Measurements from ENCODE around the gene NEK9.
"Not testable (repeated sequence)": the region's sequence is repeated elsewhere in the genome, so short reads cannot be mapped to it uniquely, and the experiment has no call there.

The NEK9 gene

GRCh38 chr14:75107186-75107585, 19.7 kb downstream of the NEK9 start:
- DNase-seq (ENCODE audit: low read depth, low spot score), result no peak

DNA sequence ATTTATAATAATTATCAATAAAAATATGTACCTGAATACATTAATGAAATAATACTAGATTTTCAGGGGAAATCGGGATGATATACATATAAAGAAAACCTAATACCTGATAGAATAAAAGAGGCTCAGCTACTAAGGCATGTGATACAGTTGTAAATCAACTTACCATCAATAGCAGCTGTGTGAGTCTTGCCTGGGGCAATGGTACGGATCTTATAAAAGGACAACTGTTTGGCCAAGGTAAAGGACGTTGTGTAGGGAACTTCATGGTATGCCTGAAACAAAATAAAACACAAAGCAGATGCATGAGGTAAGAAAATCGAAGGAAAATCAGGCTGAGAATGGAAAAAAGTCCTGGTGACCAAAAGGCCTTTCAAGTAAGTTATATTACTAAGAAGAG, 25.4 kb downstream of the NEK9 start:
- DNase-seq (ENCODE audit: low read depth, low spot score), result no peak

- no peak for DNase-seq (ENCODE audit: low read depth, low spot score)
Measured at GRCh38 chr14:75098682-75099081, 28.2 kb downstream of the NEK9 start.

- DNase-seq (ENCODE audit: low read depth, low spot score), result no peak
Measured at GRCh38 chr14:75098212-75098611, 28.6 kb downstream of the NEK9 start.

DNA sequence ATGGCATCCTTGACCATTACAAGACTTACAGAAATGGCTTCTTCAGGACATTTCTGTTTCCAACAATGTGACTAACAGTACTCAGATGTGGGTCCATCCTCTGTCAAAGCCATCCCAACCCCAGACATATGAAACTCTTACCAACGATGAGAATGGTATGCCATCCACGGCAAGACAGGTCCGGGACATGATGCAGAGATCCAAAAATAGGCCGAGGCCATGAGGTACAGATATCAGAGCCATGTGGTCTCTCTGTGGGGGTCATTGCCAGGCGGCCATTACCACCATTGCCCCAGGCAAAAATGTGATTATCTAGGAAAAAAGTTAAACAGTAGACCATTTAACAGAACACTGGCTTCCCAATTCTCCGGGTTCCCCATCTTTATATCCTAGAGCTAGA, 29.9 kb downstream of the NEK9 start:
- no peak for DNase-seq (ENCODE audit: low read depth, low spot score)

DNA sequence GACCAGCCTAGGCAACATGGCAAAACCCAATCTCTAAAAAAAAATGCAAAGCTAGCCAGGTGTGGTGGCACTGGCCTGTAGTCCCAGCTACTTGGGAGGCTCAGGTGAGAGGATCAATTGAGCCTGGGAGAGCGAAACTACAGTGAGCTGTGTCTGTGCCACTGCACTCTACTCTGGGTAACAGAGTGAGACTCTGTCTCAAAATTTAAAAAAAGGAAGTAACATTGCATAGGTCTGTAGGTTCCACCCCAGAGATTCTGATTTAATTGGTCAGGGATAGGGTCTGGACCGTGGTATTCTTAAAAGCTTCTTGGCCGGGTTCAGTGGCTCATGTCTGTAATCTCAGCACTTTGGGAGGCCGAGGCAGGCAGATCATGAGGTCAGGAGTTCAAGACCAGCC, 31.2 kb downstream of the NEK9 start:
- DNase-seq (ENCODE audit: low read depth, low spot score), result no peak

DNA sequence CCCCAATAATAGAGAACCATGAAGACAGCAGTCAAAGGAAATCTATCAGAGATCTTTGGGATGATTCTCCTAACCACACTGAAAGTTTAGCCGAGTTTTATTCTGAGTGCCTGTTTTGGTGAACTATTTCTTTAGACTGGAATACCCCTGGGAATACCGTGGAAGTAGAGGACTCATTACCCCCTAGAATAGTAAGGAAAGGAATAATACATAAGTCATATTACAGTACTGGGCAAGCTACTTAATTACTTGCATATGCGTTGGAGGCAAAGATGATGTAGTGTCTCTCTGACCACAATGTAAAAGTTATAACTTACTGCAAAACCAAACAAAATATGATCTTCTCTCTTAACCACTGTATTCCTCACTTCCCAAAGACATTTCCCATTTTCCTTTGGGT, 32.0 kb downstream of the NEK9 start:
- DNase-seq (ENCODE audit: low read depth, low spot score), result no peak

- no peak for DNase-seq (ENCODE audit: low read depth, low spot score)
Measured at GRCh38 chr14:75092698-75093097, 34.1 kb downstream of the NEK9 start.

DNA sequence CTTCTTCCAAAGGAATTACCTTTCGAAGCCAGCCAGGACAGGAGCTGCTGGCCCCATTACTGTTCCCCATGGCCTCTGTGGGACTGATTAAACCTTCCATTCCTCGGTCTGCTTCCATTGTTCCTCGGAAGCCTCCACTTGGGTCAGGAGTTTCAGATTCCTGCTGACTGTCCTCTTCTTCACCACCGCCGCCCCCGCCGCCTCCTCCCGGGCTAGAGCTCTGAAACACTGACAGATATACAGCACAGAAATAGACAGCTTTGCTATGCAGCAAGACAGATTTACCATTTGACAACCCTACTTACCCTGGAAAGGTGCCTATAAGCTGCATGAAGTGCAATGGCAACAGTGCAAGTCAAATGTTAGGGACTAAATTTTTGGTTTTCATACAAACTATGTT, 35.6 kb downstream of the NEK9 start:
- no peak for DNase-seq (ENCODE audit: low read depth, low spot score)

DNA sequence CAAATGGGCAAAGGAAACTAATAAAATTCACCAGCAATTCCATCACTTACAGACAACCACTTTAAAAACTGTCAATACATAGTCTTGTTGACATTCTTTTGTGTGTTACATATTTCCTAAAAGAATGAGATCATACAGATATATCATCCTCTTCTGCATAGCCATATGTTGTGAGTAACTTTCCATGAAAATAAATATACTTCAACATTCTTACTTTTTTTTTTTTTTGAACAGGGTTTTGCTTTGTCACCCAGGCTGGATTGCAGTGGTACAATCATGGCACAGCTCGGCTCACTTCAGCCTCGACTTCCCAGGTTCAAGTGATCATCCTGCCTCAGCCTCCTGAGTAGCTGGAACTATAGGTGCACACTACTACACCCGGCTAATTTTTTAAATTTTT, 36.5 kb downstream of the NEK9 start:
- no peak for DNase-seq (ENCODE audit: low read depth, low spot score)

DNA sequence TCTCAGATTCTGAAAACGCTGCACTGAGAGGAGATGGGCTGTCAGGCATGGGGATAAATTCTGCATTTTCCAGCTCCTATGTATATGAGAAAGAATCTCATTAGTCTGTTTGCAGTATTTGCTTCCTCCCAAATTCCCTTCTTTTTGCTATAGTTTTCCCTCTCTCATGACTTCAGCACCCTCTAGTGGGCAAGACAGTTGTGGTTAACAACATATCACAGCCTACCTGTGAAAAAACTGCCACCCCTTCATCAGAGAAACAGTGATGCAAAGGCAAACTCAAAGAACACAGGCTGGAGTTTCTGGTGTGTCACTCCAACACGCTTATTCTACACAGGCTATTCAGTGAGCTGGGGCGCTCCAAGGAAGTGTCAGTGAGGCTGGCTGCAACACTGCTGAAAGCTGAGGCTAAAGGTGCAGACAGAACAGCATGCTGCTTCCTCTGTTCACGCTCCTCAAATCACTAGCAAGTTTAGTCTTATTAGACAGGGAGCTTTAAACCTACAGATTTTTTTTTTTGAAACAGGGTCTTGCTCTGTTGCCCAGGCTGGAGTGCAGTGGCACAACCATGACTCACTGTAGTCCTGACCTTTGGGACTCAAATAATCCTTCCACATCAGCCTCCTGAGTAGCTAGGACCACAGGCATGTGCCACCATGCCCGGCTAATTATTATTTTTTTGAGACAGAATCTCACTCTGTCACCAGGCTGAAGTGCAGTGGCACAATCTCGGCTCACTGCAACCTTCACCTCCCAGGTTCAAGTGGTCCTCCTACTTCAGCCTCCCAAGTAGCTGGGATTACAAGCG, 38.1 kb downstream of the NEK9 start:
- DNase-seq (ENCODE audit: low read depth, low spot score), result peak; percentile 77

- no peak for DNase-seq (ENCODE audit: low read depth, low spot score)
Measured at GRCh38 chr14:75088153-75088552, 38.7 kb downstream of the NEK9 start.

- no peak for DNase-seq (ENCODE audit: low read depth, low spot score)
Measured at GRCh38 chr14:75084513-75084912, 42.3 kb downstream of the NEK9 start.

- no peak for DNase-seq (ENCODE audit: low read depth, low spot score)
Measured at GRCh38 chr14:75083271-75083670, 43.6 kb downstream of the NEK9 start.

GRCh38 chr14:75081660-75082229, 45.1 kb downstream of the NEK9 start:
- no peak for DNase-seq (ENCODE audit: low read depth, low spot score)

DNA sequence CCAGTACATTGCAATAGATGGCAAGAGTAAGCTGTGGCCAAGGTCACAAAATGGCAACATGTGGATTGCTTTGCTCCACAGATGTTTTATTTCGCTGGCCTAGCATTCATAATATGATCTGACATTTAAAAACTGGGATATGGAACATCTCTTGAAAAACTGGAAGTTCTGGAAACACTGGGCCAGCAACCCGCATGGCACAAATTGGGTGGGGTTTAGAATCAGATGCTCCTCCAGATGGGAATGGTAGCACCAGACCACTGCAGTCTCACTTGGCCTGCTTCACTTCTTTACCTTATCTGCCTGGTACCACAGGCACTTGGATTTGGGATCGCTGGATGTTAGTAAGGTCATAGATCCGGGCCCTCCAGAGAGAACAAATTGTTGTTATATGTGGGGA, 47.3 kb downstream of the NEK9 start:
- DNase-seq (ENCODE audit: low read depth, low spot score), result no peak

DNA sequence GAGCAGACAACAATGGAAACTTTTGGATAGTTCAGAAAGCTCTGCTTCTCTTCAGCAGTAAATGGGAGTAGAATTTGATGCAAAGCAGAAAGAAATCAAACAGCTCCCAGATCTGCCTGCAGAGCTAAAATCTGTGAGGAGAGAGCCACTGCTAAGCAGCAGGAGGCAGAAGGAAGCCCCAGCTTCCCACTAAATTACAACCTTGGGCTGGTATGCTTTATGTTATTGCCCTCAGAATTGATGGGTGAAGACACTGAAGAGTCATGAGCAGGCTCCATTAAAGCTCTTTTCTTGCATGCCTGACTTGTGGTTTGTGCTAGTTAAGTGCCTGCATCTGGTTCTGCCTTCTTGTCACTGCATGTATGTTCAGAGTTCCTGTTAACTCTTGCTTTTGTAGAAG, 49.1 kb downstream of the NEK9 start:
- no peak for DNase-seq (ENCODE audit: low read depth, low spot score)

DNA sequence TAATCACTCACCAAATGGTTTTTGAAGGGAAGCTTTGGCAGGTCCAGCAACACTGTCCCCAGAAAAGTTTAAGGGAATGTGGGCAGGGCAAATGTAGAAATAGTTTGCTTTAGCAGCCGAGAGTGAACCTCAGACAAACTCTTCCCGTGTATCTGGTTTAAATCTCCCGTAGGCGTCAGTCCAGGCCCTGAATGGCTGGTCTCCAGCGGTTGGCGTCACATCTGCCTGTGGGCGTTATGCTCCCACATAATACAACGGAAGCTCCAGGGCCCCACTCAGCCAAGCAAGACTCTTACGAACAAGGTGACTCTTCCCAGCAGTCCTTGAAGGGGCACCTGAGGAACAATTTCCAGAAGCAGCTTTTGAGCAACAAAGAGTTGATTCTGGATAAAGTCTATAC, 56.5 kb downstream of the NEK9 start:
- DNase-seq (ENCODE audit: low read depth, low spot score), result no peak

- DNase-seq (ENCODE audit: low read depth, low spot score), result no peak
Measured at GRCh38 chr14:75069811-75070145, 57.1 kb downstream of the NEK9 start.

DNA sequence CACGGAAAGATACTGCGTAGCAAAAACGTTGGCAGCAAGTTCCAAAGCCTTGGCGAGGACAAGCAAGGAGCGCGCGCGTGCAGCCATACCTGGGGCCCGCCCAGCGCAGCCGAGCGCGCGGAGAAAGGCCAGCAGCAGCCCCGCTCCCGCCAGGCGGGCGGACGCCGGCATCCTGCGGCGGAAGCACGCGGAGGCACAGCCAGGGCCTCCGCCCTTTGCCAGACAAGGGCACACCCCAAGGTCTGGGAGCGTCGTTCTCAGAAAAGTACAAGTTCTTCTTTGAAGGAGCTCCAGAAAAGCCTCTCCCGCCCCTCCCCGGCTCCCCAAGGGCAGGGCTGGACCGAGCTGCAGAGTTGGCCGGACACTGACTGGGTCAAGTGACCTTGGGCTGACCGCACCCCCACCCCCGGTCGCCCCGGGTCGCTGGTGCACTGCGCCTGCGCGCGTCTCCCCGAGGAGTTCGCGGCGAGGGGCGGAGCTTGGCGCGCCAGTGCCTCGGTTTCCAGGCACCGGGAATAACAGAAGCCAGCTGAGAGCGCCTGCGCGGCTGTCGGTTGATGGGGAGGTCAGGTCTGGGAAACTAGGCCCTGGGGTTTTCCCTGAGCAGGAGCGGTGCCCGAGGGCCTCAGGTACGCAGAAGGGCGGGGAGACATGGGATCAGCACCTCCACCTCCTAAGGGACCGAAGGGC, 57.6 kb downstream of the NEK9 start, which contains the start of gene ZC2HC1C:
TSS of gene ZC2HC1C (plus strand) at position 521 of the 690 bp plus-strand sequence. CDS start 933 bp downstream, outside the sequence.
- DNase-seq (ENCODE audit: low read depth, low spot score), result peak; percentile 95

DNA sequence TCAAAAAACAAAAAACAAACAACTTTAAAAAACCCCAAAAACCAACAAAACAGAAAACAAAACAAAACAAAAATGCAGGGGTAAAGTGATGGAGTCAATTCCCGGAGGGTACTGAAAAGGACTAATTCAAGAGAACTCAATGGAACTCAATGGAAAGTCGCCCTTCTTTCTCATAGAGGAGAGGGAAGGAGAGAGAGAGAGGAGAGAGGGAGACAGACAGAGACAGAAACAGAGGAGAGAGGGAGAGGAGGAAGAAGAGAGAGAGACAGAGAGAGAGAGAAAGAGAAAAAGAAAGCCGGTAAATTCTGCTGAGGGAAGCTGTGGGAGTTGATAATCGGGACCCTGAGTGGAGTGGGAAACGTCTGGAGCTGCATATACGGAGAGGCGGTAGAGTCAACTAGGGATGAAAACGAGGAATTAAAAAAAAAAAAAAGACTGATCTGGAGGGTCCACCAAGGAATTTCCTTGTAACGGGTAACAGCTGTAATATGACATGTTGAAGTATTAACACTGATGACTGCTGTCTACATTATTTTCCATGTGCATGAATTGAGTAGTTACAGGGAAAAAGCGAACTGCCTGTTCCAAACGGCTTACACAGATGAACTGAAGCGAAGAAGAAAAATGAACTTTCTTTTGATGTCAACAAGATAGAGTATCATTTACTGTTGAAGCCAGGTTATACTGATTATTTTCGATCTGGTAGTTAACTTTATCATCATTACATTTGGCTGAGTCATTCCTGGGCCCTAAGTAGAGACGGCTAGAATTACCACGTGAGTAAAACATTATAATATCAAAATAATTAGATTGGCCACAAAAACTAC, 58.3 kb downstream of the NEK9 start:
- DNase-seq (ENCODE audit: low read depth, low spot score), result no peak

DNA sequence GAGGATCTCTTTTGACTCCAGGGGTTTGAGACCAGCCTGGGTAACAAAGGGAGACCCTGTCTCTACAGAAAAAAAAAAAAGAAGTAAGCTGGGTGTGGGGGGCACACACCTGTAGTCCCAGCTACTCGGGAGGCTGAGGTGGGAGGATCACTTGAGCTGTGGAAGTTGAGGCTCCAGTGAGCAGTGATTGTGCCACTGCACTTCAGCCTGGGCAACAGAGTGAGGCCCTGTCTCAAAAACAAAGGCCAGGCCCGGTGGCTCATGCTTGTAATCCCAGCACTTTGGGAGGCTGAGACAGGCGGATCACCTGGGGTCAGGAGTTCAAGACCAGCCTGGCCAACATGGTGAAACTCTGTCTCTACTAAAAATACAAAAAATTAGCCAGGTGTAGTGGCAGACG, 59.1 kb downstream of the NEK9 start:
- DNase-seq (ENCODE audit: low read depth, low spot score), result not testable (repeated sequence)
